Breast epithelium (tissue), 4 donors: ENCODE results near the gene BABAM2. TPM values are rescaled to one million over a fixed set of nuclear protein-coding genes. Genes with fewer than 3 reads are reported as not detected.

Experiments used
- DNase-seq, 2 donors: peaks; one replicate each; pipeline ENCODE4 v3.0.0-alpha.2; 2019; ENCODE audit warnings: low spot score in 2 of 2
- H3K27ac ChIP-seq, 2 donors: fragments of 200-600 bp; sonication (generic) in 1 of 2; one replicate each; pipeline ENCODE4 v1.5.1; 2016 to 2019; ENCODE audit warnings: mild to moderate bottlenecking in 1 of 2
- H3K27me3 ChIP-seq, 2 donors: fragments of 200-600 bp; sonication (generic) in 1 of 2; one replicate each; pipeline versions ENCODE4 v1.5.1 to v1.6.0; 2017 to 2019; ENCODE audit warnings: control low read depth in 1 of 2, mild to moderate bottlenecking in 1 of 2
- H3K36me3 ChIP-seq: fragments of 200-600 bp; one replicate; pipeline ENCODE4 v1.5.1; 2019
- H3K4me1 ChIP-seq, 2 donors: fragments of 200-600 bp; sonication (generic); one replicate each; pipeline ENCODE4 v1.5.1; 2016 to 2019; ENCODE audit warnings: control low read depth in 1 of 2
- H3K4me3 ChIP-seq, 3 donors: fragments of 200-600 bp; sonication (generic); 1 replicate in 2 of 3; 2 replicates in 1 of 3; pipeline ENCODE4 v1.5.1; 2016 to 2019; ENCODE audit warnings: mild to moderate bottlenecking in 3 of 3, moderate library complexity in 2 of 3
- H3K9me3 ChIP-seq, 2 donors: fragments of 200-600 bp; sonication (generic) in 1 of 2; one replicate each; pipeline ENCODE4 v1.5.1; 2016 to 2019; ENCODE audit warnings: control low read depth in 1 of 2
- CTCF ChIP-seq, 3 donors: fragments of 450-650 bp; IDR thresholded peaks; one replicate each; pipeline ENCODE4 v1.5.1; 2016 to 2017; ENCODE audit warnings: antibody characterized with exemption in 3 of 3, mild to moderate bottlenecking in 3 of 3, moderate library complexity in 3 of 3
- POLR2A ChIP-seq: fragments of 450-650 bp; IDR thresholded peaks from one replicate; pipeline ENCODE4 v1.6.1; 2016; ENCODE audit warnings: antibody characterized with exemption, mild to moderate bottlenecking, moderate library complexity
- POLR2AphosphoS5 ChIP-seq, 3 donors: sonication (generic); formaldehyde crosslinking; IDR thresholded peaks; one replicate each; pipeline ENCODE4 v1.6.1; 2017; ENCODE audit warnings: antibody characterized with exemption in 3 of 3
- intact Hi-C: fragments of 100-400 bp; cut with DNase I; formaldehyde crosslinking; loops from one replicate; pipeline ENCODE4 v1.15.1; 2023; ENCODE audit warnings: low total_unique reads
- total RNA-seq, 3 donors: library from RNA; depleted of rRNA; stranded (reverse); fragments of >200 nt; gene quantifications; one replicate each; pipeline ENCODE4 v1.1.0, GENCODE V29; 2016

The BABAM2 gene
- total RNA-seq, 3 donors from 2014 or later, result 34.7 to 46.2 (median 37.4) TPM

DNA sequence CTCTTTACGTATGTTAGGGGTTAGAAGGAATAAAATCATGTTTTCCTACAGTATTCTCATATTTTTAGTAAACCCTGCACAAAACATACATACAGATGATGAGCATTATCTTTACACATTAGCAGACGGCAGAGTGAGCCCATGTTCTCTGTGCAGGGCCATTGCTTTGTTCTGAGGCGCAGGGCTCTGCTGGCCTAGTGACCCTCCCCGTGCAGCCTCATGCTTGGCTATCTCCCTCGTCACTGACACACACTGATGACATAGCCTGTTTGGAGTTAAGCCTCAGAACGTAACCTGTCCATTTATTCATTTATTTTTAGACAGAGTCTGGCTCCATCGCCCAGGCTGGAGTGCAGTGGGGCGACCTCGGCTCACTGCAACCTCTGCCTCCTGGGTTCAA lies 386.3 kb downstream of the BABAM2 start:
- intact Hi-C loops, result no loop called here
- Histone ChIP-seq H3K9me3 (no peaks in the 10 kb centered on the region), H3K27ac (no peak overlapping the region), H3K4me1 (no peaks in the 10 kb centered on the region), H3K27me3 (no peaks in the 10 kb centered on the region), H3K36me3 (no peaks in the 10 kb centered on the region), H3K4me3 (no peak overlapping the region)
- no peak for TF ChIP-seq POLR2AphosphoS5 (IDR thresholded peaks at IDR 0.05)
- no peak for TF ChIP-seq POLR2A
- TF ChIP-seq CTCF (IDR thresholded peaks at IDR 0.05), result no peak
- DNase-seq, result no peak

- H3K4me1 ChIP-seq, result no peaks in the 10 kb centered on the region
- no peaks in the 10 kb centered on the region for H3K9me3 ChIP-seq
- no peaks in the 10 kb centered on the region for H3K36me3 ChIP-seq
- DNase-seq, result no peak
- no peak overlapping the region for H3K4me3 ChIP-seq
- no peaks in the 10 kb centered on the region for H3K27me3 ChIP-seq
- TF ChIP-seq CTCF (IDR thresholded peaks at IDR 0.05), result no peak
- no peak for TF ChIP-seq POLR2A
- TF ChIP-seq POLR2AphosphoS5 (IDR thresholded peaks at IDR 0.05), result no peak
- no peak overlapping the region for H3K27ac ChIP-seq
- intact Hi-C loops, result no loop called here
Observed at GRCh38 chr2:28277466-28277865, 386.9 kb downstream of the BABAM2 start.

- H3K4me1 ChIP-seq, result no peaks in the 10 kb centered on the region
- H3K9me3 ChIP-seq, result no peaks in the 10 kb centered on the region
- no peaks in the 10 kb centered on the region for H3K36me3 ChIP-seq
- no peaks in the 10 kb centered on the region for H3K27me3 ChIP-seq
- H3K4me3 ChIP-seq, result no peak overlapping the region
- no peak for DNase-seq
- no peak overlapping the region for H3K27ac ChIP-seq
- intact Hi-C loops, result no loop called here
- TF ChIP-seq POLR2A (no peak), POLR2AphosphoS5 (IDR thresholded peaks at IDR 0.05) (no peak), CTCF (IDR thresholded peaks at IDR 0.05) (no peak)
Observed at GRCh38 chr2:28279371-28279770, 388.8 kb downstream of the BABAM2 start.

- intact Hi-C loops, result no loop called here
- no peak overlapping the region for H3K4me3 ChIP-seq
- H3K4me1 ChIP-seq, result no peaks in the 10 kb centered on the region
- DNase-seq, result no peak
- no peaks in the 10 kb centered on the region for H3K36me3 ChIP-seq
- H3K9me3 ChIP-seq, result no peaks in the 10 kb centered on the region
- no peaks in the 10 kb centered on the region for H3K27me3 ChIP-seq
- no peak for TF ChIP-seq POLR2A
- no peak for TF ChIP-seq CTCF (IDR thresholded peaks at IDR 0.05)
- no peak for TF ChIP-seq POLR2AphosphoS5 (IDR thresholded peaks at IDR 0.05)
- H3K27ac ChIP-seq, result no peak overlapping the region
Observed at GRCh38 chr2:28280619-28281018, 390.1 kb downstream of the BABAM2 start.

DNA sequence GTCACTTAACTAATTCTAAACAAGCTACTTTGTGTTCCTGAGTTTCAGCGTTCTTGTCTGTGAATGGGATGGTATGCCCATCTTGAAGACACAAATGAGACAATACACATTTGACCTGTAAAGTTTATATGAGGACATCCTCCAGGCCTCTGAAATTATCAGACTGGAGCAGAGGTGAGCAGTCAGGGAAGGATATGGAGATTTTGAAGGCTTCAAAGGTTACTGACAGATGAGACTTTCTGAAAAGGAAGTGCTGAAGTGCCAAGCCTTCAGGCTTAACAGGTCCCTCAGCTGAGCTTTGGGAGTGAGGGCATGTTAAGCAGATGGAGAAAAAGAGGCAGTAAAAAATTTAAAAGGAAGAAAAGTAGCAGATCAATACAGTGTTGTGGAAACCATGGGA lies 391.2 kb downstream of the BABAM2 start:
- Histone ChIP-seq H3K27ac (no peak overlapping the region), H3K27me3 (no peaks in the 10 kb centered on the region), H3K9me3 (no peaks in the 10 kb centered on the region), H3K4me1 (no peaks in the 10 kb centered on the region), H3K36me3 (no peaks in the 10 kb centered on the region), H3K4me3 (no peak overlapping the region)
- no peak for TF ChIP-seq POLR2AphosphoS5 (IDR thresholded peaks at IDR 0.05)
- no peak for TF ChIP-seq CTCF (IDR thresholded peaks at IDR 0.05)
- no peak for TF ChIP-seq POLR2A
- DNase-seq, result no peak
- intact Hi-C loops, result no loop called here
